Dedifferentiated amniotic fluid mesenchymal stem cell (primary cell): ENCODE measurements around the gene XPR1.
"Not testable (repeated sequence)": the region's sequence is repeated elsewhere in the genome, so short reads cannot be mapped to it uniquely, and the experiment has no call there.

Experiments used
- DNase-seq: peaks from one replicate; pipeline ENCODE4 v3.0.0-alpha.2; 2016; ENCODE audit errors: extremely low spot score

Gene XPR1

DNA sequence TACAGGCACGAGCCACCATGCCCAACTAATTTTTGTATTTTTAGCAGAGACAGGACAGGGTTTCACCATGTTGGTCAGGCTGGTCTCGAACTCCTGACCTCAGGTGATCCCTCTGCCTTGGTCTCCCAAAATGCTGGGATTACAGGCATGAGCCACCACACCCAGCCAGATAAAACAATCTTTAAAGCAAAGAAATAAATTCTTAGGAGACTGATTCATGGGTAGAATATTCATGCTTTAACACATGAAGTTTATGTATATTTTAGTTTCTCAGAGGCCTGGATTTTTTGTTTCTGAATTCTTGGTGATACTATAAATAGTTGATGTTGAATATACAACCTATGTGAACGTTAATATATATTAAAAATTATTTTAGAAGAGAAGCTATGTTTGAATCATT is 153.5 kb downstream of the XPR1 start:
- no peak for DNase-seq

GRCh38 chr1:180785887-180786286 is 154.1 kb downstream of the XPR1 start:
- DNase-seq: no peak

DNA sequence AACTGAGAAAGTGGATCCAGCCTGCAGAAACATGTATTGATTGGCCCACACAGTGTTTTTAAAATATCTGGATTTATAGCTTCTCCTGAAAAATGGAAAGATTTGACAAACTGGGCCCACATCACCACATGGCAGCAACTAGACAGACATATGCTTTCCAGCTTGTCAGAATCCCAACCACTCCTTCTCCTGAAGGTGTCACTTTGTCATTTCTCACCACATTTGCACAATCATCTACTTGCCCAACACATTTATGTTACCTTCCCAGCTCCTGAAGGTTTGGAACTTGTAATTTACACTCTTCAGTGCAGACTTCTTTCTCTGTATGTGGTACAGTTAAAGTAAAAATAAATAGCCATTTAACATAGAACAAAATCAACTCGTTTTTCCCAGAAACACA is 154.8 kb downstream of the XPR1 start:
- no peak for DNase-seq

- no peak for DNase-seq
Measured at GRCh38 chr1:180787628-180788307, 155.9 kb downstream of the XPR1 start.

DNA sequence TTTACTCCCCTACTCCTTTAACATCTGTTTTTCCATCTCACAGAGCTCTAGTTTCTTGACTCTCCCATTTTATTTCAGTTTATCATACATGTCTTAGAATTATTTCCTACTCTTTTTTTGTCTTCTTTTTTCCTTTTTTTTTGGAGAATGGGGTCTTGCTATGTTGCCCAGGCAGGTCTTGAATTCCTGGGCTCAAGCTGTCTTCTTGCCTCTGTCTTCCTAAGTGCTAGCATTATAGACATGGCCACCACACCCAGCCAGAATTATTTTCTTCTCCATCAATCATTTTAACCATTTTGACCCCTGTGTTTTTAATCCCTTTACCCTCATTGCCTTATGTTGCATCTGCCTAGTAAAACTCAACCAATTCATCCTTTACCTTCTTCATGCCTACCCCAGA is 157.6 kb downstream of the XPR1 start:
- no peak for DNase-seq

GRCh38 chr1:180791152-180791551 is 159.3 kb downstream of the XPR1 start:
- DNase-seq: not testable (repeated sequence)

- no peak for DNase-seq
Measured at GRCh38 chr1:180791806-180792205, 160.0 kb downstream of the XPR1 start.

GRCh38 chr1:180793451-180793850 is 161.6 kb downstream of the XPR1 start:
- DNase-seq: no peak

DNA sequence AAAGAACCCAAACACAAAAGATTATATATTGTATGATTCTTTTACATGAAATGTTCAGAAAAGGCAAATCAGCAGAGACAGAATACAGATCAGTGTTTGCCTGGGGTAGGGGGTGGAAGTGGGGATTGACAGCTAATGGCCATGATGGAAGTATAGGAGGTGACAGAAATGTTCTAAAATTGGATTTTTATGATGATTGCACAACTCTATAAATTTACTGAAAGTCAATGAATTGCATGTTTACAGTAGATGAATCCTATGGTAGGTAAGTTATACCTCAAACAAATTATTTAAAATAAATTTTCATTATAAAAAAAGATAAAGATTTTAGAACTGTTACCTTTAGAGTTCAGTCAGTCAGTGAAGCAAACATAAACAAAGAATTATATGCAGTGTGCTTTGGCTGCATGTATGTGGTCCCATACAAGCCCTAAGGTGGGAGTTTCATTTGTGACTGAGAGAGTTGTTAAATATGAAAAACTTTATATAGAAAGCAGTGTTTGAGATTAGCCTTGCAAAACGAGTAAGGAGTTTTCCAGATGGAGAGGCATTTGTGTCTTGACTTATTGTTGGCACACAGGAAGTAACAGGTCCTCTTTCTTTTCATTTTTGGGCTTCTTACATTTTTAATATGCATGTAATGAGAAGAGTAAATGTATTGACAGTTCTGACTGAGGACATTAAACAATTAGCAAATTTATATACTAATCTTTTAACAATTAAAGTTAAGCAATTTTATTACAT is 165.2 kb downstream of the XPR1 start:
- DNase-seq: no peak

DNA sequence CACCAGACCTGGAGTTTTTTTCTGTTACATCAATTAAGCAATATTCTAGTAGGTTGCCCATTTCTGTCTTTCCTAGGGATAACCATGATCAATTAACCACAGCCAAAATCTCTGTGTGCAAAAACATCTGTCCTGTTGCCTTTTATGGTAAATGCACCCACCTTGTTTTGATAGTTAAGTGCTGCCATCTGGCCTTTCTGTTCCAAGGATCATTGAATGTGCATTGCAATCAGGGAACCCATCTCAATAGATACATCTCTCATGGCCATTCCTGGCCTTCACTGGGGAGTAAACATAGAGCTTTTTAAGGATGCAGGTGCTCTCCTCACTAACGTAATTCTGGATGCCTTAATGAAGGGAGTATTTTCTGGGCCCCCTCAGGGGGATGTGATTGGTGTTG is 169.1 kb downstream of the XPR1 start:
- no peak for DNase-seq

DNA sequence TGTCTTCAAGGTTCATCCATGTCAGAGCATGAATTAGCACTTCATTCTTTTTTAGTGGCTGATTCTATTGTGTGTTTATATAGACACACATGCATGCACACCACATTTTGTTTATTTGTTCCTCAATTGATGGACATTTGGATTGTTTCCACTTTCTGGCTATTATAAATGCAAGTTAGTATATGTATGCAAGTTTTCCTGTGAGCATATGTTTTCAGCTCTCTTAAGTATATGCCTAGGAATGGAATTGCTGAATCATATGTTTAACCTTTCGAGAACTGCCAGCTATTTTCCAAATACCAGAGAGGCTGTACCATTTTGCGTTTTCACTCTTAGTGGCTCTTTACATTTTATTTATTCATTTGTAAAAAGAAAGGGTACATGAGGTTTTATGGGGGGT is 171.0 kb downstream of the XPR1 start:
- DNase-seq: no peak

DNA sequence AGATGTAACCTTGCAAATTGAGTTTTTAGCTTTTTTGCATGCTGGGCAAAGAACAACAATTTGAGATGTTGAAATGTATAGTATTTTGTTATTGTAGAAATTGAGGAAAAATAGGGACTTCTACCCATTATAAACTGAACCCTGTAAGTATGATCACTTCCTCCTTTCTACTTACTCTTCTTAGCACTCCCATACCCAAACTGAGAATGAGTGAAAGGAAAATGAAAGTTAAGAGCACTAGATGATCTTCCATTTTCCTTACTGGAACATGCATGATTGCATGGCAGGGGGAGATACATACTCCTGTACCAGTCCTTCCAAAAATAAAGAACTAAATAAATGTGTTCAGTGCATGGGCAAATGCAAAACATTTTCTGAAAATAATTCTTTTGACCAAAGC is 173.5 kb downstream of the XPR1 start:
- DNase-seq: no peak

DNA sequence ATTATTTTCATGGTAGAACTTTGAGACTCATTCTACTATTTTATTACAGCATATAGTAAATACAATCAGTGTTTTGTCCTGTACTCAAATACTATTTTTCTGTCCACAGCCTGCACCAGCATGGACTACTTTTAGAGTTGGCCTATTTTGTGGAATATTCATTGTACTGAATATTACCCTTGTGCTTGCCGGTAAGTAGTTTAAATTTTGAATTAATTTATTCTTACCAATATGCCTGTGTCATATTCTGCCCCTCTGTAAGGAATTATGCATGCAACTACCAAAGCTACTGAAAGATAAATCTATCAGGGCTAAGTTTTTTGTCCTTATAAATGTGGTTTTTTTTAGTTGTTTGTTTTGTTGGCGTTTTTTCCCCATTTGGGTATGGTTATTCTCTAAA is 179.5 kb downstream of the XPR1 start:
- DNase-seq: no peak

DNA sequence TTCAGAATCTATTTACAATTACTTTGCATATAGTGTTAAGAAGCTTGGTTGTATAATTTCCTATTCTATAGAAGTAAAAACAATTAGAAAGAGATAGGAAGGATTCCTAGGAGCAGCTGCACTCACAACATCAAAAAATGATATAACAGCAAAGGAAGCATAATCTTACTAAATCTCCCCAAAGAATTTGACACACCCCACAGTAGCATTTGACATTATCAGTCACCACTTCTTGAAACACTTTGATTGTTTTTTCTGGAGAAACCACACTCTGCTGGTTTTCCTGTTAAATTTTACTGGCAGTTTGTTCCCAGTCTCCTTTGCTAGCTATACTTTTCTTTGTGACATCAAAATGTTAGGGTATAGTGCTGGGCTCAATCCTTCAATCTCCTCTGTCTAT is 180.1 kb downstream of the XPR1 start:
- DNase-seq: no peak

- DNase-seq: no peak
Measured at GRCh38 chr1:180814258-180814657, 182.4 kb downstream of the XPR1 start.

DNA sequence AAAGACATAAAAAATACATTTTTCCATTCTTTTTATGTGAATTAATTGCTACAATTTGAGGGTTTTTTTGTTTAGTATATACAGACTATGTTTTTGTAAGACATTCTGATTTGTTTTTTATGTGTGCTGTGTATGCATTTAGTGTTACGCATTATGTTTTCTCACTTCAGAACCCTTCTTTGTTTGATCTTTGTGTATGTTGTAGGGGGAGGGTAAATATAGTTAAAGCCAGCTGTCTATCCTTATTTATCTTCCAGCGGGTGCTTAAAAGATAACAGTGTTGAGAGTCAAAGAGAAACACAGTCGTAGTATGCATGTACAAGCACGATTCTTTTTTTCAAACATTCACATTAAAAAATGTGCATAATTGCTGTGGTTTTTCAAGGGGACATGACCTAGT is 183.4 kb downstream of the XPR1 start:
- no peak for DNase-seq

DNA sequence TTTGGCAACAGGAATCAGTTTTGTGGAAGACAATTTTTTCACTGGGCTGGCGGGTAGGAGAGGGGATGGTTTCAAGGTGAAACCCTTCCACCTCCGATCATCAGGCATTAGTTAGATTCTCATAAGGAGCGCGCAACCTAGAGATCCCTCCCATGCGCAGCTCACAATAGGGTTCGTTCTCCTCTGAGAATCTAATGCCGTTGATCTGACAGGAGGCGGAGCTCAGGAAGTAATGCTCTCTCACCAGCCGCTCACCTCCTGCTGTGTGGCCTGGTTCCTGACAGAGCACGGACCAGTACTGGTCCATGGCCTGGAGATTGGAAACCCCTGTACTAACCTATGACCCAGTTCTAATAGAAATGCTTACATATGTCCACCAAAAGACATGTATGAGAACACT is 184.3 kb downstream of the XPR1 start:
- no peak for DNase-seq

- DNase-seq: no peak
Measured at GRCh38 chr1:180821970-180822369, 190.1 kb downstream of the XPR1 start.

GRCh38 chr1:180831507-180831906 is 199.7 kb downstream of the XPR1 start:
- DNase-seq: not testable (repeated sequence)

- DNase-seq: not testable (repeated sequence)
Measured at GRCh38 chr1:180833180-180833579, 201.4 kb downstream of the XPR1 start.

DNA sequence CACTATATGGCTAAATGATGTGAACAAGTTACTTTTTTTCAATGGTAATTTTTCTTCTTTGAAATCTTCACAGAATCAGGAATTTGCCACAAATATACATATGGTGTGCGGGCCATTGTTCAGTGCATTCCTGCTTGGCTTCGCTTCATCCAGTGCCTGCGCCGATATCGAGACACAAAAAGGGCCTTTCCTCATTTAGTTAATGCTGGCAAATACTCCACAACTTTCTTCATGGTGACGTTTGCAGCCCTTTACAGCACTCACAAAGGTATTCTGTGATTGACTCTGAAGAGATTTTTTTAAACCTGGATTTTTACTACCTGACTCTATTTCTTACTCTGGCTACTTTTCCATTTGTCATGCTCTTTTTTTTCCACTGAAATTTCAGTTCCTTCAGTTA is 204.6 kb downstream of the XPR1 start:
- DNase-seq: no peak

DNA sequence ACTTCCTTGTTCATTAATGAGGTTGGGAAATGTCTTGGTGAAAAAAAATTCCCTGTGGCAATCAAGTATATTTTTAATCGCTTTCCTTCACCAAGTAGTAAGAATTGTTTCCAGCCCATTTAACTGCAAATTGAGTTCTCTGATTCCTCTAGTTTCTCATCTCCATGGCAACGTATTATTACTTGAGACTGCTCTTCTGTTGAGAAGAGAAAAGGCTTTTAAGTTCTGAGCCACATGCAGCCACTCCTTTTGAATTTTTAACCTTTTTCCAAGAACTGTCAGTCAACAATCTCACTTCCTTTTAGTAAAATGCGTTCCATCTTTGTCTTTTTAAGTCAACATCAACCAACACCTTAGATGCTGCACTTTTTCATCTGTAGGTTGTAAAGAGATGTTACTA is 205.2 kb downstream of the XPR1 start:
- DNase-seq: no peak

DNA sequence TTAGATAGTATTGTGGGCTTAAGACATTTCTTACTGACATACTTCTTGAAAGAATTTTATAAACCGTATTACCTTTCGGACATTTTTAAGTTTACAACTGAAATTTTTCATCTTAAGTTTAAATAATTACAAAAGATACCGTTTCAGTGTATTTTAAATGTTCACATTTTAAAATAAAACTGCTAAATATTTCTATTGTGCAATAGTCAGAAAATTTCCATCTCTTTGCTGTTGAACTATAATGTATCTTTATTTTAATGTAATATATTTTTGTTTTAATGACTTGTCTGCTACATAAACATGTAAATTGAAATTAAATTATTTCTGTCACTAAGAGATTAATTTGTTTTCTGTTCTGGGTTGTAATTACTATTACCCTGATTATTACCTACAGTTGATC is 206.7 kb downstream of the XPR1 start:
- no peak for DNase-seq

DNA sequence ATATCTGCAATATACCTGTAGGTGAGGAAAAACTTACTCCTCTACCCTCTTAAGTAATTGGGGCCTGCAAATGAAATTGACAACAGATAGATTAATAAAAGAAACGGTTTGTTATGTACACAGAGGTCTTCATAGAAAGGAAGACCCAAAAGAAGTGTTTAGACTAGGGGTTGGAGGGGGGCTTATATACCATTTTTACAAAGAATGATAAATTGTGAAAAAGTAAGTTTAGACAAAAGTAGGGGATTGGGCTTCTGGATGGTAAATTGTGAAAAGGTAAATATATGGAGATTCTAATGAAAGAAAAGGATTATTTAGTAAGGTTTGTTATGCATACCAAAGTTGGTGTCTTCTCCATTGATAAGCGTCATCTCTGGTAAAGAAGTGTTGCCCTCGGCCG is 207.7 kb downstream of the XPR1 start:
- DNase-seq: no peak
